Amygdala (tissue), 56 donors: ENCODE measurements around the gene CEP57L1.
"Not testable (repeated sequence)": the region's sequence is repeated elsewhere in the genome, so short reads cannot be mapped to it uniquely, and the experiment has no call there.

ENCODE experiments used
- DNase-seq, 56 donors: peaks; one replicate each; lab custom pipeline; 2025; lab: John Stamatoyannopoulos, UW

The CEP57L1 gene

GRCh38 chr6:109103942-109104341 lies 8.6 kb downstream of the CEP57L1 start:
- DNase-seq, result no peak

- DNase-seq, result no peak
Observed at GRCh38 chr6:109104512-109104911, 9.2 kb downstream of the CEP57L1 start.

- DNase-seq, result no peak
Observed at GRCh38 chr6:109105681-109106080, 10.4 kb downstream of the CEP57L1 start.

- DNase-seq, result not testable (repeated sequence)
Observed at GRCh38 chr6:109109663-109110062, 14.4 kb downstream of the CEP57L1 start.

- not testable (repeated sequence) for DNase-seq
Observed at GRCh38 chr6:109112663-109113062, 17.4 kb downstream of the CEP57L1 start.

- no peak for DNase-seq
Observed at GRCh38 chr6:109117346-109118035, 22.2 kb downstream of the CEP57L1 start.

- no peak for DNase-seq
Observed at GRCh38 chr6:109118337-109118736, 23.0 kb downstream of the CEP57L1 start.

GRCh38 chr6:109118871-109119354 lies 23.6 kb downstream of the CEP57L1 start:
- DNase-seq, result no peak

GRCh38 chr6:109121411-109121810 lies 26.1 kb downstream of the CEP57L1 start:
- no peak for DNase-seq

- DNase-seq, result no peak
Observed at GRCh38 chr6:109124219-109124618, 28.9 kb downstream of the CEP57L1 start.

- no peak for DNase-seq
Observed at GRCh38 chr6:109125504-109125903, 30.2 kb downstream of the CEP57L1 start.

- DNase-seq, result no peak
Observed at GRCh38 chr6:109130065-109130464, 34.8 kb downstream of the CEP57L1 start.

GRCh38 chr6:109135600-109135999 lies 40.3 kb downstream of the CEP57L1 start:
- DNase-seq, result not testable (repeated sequence)

GRCh38 chr6:109136039-109136438 lies 40.7 kb downstream of the CEP57L1 start:
- DNase-seq, result not testable (repeated sequence)

GRCh38 chr6:109136530-109136929 lies 41.2 kb downstream of the CEP57L1 start:
- not testable (repeated sequence) for DNase-seq

- DNase-seq, result no peak
Observed at GRCh38 chr6:109139109-109139508, 43.8 kb downstream of the CEP57L1 start.

GRCh38 chr6:109142067-109142466 lies 46.8 kb downstream of the CEP57L1 start:
- not testable (repeated sequence) for DNase-seq

- no peak for DNase-seq
Observed at GRCh38 chr6:109143191-109143590, 47.9 kb downstream of the CEP57L1 start.

- DNase-seq, result not testable (repeated sequence)
Observed at GRCh38 chr6:109148251-109148650, 52.9 kb downstream of the CEP57L1 start.

GRCh38 chr6:109148716-109149115 lies 53.4 kb downstream of the CEP57L1 start:
- not testable (repeated sequence) for DNase-seq

- no peak for DNase-seq
Observed at GRCh38 chr6:109153752-109154151, 58.4 kb downstream of the CEP57L1 start.

GRCh38 chr6:109164331-109164730 lies 69.0 kb downstream of the CEP57L1 start:
- no peak for DNase-seq
